HT1080 (cell line): ENCODE results near the gene PHYKPL. TPM values are rescaled to one million over a fixed set of nuclear protein-coding genes. Genes with fewer than 3 reads are reported as not detected.
"Not testable (repeated sequence)": the region's sequence is repeated elsewhere in the genome, so short reads cannot be mapped to it uniquely, and the experiment has no call there.

Experiments
- DNase-seq: peaks from one replicate; pipeline ENCODE4 v3.0.0-alpha.2; 2015; ENCODE audit warnings: low read depth
- total RNA-seq: library from RNA; depleted of rRNA; stranded (reverse); fragments of >200 nt; shearing (Covaris generic); gene quantifications from 2 replicates; pipeline ENCODE4 v1.2.3, GENCODE V29; 2014

The PHYKPL gene
- total RNA-seq, 1 experiment from 2014 or later = 11.8 TPM

GRCh38 chr5:178265746-178266145, 33.1 kb upstream of the PHYKPL start:
- no peak for DNase-seq

GRCh38 chr5:178264044-178264443, 31.4 kb upstream of the PHYKPL start:
- DNase-seq = no peak

- DNase-seq = no peak
Observed at GRCh38 chr5:178261666-178262600, 29.3 kb upstream of the PHYKPL start.

DNA sequence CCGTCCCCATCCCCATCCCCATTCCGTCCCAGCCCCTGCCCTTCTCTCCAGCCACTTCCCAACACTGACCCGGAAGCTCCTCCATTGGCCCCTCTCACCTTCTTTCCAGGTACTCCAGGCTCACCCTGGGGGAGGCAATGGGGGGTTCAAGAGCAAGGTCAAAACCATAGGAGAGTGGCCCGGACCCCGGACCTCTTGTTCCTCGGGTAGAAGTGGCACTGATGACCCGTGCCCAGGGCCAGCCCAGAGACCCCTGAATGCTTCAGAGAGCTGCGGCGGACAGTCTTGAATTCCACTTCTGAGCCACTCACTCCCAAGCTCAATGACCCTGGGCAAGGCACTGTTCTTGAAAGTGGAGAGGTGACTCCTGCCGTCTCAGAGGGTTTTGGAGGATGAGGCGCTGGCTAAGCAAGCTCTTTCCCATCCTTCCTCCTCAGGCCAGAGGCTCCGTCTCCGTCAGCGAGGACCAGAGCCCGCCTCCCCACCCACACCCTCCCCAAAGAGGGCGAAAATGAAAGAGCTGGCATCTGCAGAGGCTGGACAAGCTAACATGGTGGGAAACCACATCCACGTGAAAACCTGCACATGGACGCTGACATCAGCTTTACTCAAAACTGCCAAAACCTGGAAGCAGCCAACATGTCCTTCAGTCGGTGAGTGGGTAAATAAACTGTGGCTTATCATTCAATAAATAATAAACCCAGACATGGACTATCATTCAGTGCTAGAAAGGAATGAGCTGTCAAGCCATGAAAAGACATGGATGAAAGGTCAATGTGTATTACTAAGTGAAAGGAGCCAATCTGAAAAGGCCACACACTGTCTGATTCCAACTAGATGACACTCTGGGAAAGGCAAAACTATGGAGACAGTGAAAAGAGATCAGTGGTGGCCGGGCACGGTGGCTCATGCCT, 27.3 kb upstream of the PHYKPL start:
- no peak for DNase-seq

- no peak for DNase-seq
Observed at GRCh38 chr5:178257650-178258049, 25.0 kb upstream of the PHYKPL start.

DNA sequence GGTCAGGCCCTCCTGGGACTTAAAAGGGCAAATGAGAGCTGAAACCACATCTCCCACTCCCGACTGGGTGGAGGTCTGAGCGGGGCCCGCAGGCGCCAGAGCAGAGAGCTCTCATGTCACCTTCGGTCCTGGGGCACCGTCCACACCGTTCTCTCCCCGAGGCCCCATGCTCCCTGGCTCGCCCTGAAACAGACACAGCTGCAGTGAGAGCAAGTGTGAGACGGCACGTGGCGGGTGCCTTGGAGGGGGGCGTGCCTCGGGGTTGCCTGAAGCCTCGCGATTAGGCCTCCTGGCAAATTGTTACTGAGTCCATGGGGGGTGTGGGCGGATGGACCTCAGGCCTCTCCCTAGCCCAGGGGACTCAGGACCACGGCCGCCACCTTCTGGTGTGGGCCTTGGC, 24.1 kb upstream of the PHYKPL start:
- no peak for DNase-seq

- not testable (repeated sequence) for DNase-seq
Observed at GRCh38 chr5:178253632-178254031, 21.0 kb upstream of the PHYKPL start.

- no peak for DNase-seq
Observed at GRCh38 chr5:178252258-178252657, 19.7 kb upstream of the PHYKPL start.

GRCh38 chr5:178250263-178250662, 17.7 kb upstream of the PHYKPL start:
- DNase-seq = no peak

- DNase-seq = peak; percentile 24
Observed at GRCh38 chr5:178249191-178249989, 16.8 kb upstream of the PHYKPL start.

- DNase-seq = no peak
Observed at GRCh38 chr5:178248750-178249149, 16.1 kb upstream of the PHYKPL start.

DNA sequence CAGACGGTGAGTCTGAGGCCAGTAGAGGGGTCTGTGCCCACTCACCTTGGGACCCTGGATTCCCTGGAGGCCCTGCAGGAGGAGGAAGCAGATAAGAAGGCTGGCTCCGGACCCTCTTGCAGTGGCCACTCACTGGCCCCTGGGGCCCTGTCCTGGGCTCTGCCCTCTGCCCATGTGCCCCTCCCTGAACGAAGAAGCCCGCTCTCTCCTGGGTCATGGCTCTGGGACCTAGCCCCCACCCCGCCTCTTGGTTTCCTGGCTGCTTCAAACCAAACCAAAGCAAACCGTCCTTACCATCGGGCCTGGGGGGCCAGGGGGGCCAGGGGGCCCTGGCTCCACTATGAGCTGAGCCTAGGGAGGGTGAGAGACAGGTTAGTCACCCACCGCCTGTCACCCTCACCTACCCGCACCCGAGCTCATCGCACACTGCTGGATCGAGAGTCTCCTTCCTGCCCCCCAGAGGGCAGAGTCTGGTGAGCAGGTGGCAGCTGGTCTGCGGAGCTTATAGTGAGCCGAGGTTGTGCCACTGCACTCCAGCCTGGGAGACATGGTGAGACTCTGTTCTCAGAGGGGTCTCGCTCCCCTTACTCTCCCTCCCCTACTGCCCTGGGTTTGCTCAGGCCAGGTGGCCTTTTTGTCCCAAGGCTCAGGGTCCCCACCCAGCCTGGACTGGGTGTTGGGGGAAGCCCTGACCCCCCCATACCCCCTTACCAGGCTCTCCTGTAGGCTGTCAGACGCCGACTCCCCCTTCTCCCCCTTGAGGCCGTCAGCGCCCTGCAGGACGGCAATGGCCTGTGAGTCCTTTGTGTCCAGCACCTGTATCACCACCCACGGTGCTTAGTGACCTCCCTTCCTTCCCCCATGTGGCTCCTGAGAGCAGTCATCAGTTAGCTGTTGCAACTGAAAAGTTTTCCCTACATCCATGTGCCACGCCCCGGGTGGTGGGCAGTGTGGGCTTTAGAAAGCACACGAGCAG, 15.2 kb upstream of the PHYKPL start:
- DNase-seq = no peak

DNA sequence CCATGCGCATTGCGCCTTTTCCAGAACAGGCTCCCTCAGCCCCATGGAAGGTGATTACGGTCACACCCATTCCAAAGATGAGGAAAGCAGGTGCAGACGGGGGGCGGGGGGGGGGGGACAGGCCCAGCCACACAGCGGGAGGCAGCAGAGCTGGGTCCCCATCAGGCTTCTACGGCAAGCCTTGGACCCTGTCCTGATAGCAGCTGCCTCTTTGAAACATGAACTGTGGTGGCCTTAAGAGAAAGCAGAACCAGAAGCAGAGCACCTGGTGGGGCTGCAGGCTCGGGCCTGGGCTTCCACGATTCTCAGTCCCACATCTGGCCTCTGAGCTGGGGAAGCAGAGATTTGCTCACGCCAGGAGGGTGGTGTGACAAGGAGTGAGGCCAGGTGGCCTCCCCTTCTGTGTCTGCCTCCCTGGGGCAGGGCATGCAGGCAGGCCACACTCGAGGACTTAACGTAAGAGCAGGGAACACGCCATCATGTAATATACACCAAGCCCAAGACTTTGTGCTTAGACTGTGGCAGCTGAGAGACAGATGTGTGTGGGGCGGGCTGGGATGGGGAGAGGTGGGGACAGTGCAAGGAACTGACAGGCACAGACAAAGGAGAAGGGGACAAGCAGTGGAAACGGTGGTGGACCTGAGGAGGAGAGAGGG, 14.2 kb upstream of the PHYKPL start:
- no peak for DNase-seq

DNA sequence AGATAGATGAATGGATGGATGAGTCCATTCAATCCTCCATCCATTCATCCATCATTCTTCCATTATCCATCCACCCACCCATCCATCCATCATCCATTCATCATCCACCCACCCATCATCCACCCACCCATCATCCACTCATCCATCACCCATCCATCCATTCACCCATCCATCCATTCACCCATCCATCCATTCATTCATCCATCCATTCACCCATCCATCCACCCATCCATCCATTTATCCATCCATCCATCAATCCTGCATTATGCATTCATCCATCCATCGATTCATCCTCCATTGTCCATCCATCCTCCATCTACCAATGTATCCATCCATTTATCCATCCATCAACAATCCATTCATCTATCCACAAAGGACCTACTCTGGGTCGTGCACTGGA, 12.8 kb upstream of the PHYKPL start:
- DNase-seq = no peak

DNA sequence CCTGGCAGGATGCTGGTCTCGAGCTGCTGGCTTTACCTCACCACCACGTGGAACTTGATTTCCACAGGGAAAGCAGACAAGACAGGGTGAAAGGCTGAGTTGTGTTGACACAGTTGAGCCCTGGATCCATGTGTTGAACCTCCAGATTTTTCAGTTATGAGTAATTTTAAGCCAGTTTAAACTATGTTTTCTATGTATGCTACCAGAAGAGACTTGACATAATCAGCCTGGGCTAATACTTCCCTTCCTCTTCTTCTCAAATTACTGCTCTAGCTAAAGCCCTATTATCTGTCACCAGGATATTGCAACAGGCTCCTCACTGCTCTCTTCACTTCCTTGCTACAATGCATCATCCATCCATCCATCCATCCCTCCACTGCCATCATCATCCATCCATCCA, 12.0 kb upstream of the PHYKPL start:
- DNase-seq = peak; percentile 23

GRCh38 chr5:178242416-178242815, 9.8 kb upstream of the PHYKPL start:
- no peak for DNase-seq

GRCh38 chr5:178241688-178242231, 9.2 kb upstream of the PHYKPL start:
- no peak for DNase-seq

GRCh38 chr5:178241231-178241663, 8.6 kb upstream of the PHYKPL start:
- DNase-seq = no peak

- DNase-seq = no peak
Observed at GRCh38 chr5:178240766-178241165, 8.2 kb upstream of the PHYKPL start.
